SU-DHL-6 (cell line): ENCODE results near the gene HCN1.

Experiments used
- EZH2phosphoT487 ChIP-seq: fragments of 200-600 bp; sonication (generic), shearing (Covaris generic); conservative IDR thresholded peaks from 2 replicates; pipeline ENCODE4 v1.6.1; 2018; ENCODE audit warnings: mild to moderate bottlenecking, antibody characterized with exemption, low read length, moderate library complexity, mixed read lengths
- TF ChIP-seq, protein P1 (sequence below): fragments of 200-600 bp; sonication (generic); IDR thresholded peaks from one replicate; pipeline ENCODE4 v1.5.1; 2017; ENCODE audit warnings: antibody characterized with exemption, mild to moderate bottlenecking, low read length, moderate library complexity; ENCODE audit not compliant: insufficient read depth, poor library complexity, severe bottlenecking

DNA sequence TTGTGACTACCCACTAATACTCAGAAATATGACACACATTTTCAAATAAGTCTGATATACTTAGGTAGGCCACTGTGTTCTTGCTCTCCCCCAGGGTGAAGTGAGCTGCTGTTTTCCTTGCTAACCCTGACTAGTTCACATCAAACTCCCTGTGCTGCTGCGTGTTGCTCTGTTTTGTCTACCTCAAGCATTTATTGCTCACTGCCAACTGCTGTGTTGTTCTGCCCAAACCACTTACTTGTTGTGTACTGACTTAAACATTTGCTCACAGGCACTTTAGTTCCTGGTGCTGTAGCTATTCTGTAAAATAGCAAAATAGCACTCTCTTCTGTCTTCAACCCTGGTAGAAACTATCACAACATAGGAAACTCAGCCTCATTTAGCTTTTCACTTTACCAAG, 255.7 kb downstream of the HCN1 start:
- no peak for TF ChIP-seq EZH2phosphoT487
- TF ChIP-seq, protein P1, sequence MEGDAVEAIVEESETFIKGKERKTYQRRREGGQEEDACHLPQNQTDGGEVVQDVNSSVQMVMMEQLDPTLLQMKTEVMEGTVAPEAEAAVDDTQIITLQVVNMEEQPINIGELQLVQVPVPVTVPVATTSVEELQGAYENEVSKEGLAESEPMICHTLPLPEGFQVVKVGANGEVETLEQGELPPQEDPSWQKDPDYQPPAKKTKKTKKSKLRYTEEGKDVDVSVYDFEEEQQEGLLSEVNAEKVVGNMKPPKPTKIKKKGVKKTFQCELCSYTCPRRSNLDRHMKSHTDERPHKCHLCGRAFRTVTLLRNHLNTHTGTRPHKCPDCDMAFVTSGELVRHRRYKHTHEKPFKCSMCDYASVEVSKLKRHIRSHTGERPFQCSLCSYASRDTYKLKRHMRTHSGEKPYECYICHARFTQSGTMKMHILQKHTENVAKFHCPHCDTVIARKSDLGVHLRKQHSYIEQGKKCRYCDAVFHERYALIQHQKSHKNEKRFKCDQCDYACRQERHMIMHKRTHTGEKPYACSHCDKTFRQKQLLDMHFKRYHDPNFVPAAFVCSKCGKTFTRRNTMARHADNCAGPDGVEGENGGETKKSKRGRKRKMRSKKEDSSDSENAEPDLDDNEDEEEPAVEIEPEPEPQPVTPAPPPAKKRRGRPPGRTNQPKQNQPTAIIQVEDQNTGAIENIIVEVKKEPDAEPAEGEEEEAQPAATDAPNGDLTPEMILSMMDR, result no peak
